Smooth muscle cell (in vitro differentiated cells): ENCODE results near the gene SLC25A23. TPM values are rescaled to one million over a fixed set of nuclear protein-coding genes. Genes with fewer than 3 reads are reported as not detected.
A peak's percentile ranks its signal among the peaks of the same experiment; 100 is the strongest.
"Not testable (repeated sequence)": the region's sequence is repeated elsewhere in the genome, so short reads cannot be mapped to it uniquely, and the experiment has no call there.

Experiments used
- DNase-seq: peaks from one replicate; lab custom pipeline; 2025; ENCODE audit not compliant: unreplicated experiment; lab: John Stamatoyannopoulos, UW
- H2AFZ ChIP-seq: fragments of 200-600 bp; sonication (generic); 2 replicates; pipeline ENCODE4 v1.6.0; 2016; ENCODE audit warnings: antibody characterized with exemption, low read depth, mild to moderate bottlenecking
- H3F3A ChIP-seq: fragments of 200-600 bp; sonication (generic); 2 replicates; pipeline ENCODE4 v1.6.0; 2017; ENCODE audit warnings: antibody characterized with exemption, low read depth
- H3K27ac ChIP-seq: fragments of 200-600 bp; sonication (generic); 2 replicates; pipeline ENCODE4 v1.5.1; 2016; ENCODE audit warnings: low read depth, mild to moderate bottlenecking
- H3K27me3 ChIP-seq: fragments of 200-600 bp; sonication (generic); 2 replicates; pipeline ENCODE4 v1.6.1; 2016; ENCODE audit warnings: low read depth, mild to moderate bottlenecking
- H3K36me3 ChIP-seq: fragments of 200-600 bp; sonication (generic); 2 replicates; pipeline ENCODE4 v1.5.1; 2016; ENCODE audit warnings: low read depth
- H3K4me1 ChIP-seq: fragments of 200-600 bp; sonication (generic); 2 replicates; pipeline ENCODE4 v1.5.1; 2016; ENCODE audit warnings: low read depth
- H3K4me2 ChIP-seq: fragments of 200-600 bp; sonication (generic); 2 replicates; pipeline ENCODE4 v1.6.0; 2016; ENCODE audit warnings: mild to moderate bottlenecking
- H3K4me3 ChIP-seq: fragments of 200-600 bp; sonication (generic); 2 replicates; pipeline ENCODE4 v1.5.1; 2016; ENCODE audit warnings: mild to moderate bottlenecking
- H3K79me2 ChIP-seq: fragments of 200-600 bp; sonication (generic); 2 replicates; pipeline ENCODE4 v1.6.0; 2016; ENCODE audit warnings: low read depth, mild to moderate bottlenecking
- H3K9ac ChIP-seq: fragments of 200-600 bp; sonication (generic); 2 replicates; pipeline ENCODE4 v1.6.0; 2016; ENCODE audit warnings: low read depth
- H3K9me3 ChIP-seq: fragments of 200-600 bp; sonication (generic); replicated peaks from 2 replicates; pipeline ENCODE4 v1.5.1; 2016; ENCODE audit warnings: low read depth
- H4K20me1 ChIP-seq: fragments of 200-600 bp; sonication (generic); 2 replicates; pipeline ENCODE4 v1.6.0; 2016; ENCODE audit warnings: low read depth
- CTCF ChIP-seq: fragments of 200-600 bp; sonication (generic); IDR thresholded peaks from 2 replicates; pipeline ENCODE4 v1.5.1; 2017; ENCODE audit warnings: borderline replicate concordance, mild to moderate bottlenecking, antibody characterized with exemption; ENCODE audit not compliant: insufficient read depth, poor library complexity, severe bottlenecking
- whole genome bisulfite sequencing: methylation state at CpG from one replicate; pipeline ENCODE4 v1.1.7; 2016; ENCODE audit warnings: low lambda C conversion rate; 5-methylcytosine and 5-hydroxymethylcytosine counted together
- polyA plus RNA-seq: library from polyadenylated mRNA; unstranded; fragments of >200 nt; fragmentation: Nextera tagmentation; extraction: Ambion mirVana; gene quantifications from 2 replicates; pipeline ENCODE4 v1.2.1, GENCODE V29; 2016
- total RNA-seq: library from RNA; depleted of rRNA; stranded (reverse); fragments of >200 nt; gene quantifications from 2 replicates; pipeline ENCODE4 v1.2.3, GENCODE V29; 2014

SLC25A23 gene
- total and polyA plus RNA-seq, 2 experiments from 2014 or later, result 57.1 to 58.7 TPM

DNA sequence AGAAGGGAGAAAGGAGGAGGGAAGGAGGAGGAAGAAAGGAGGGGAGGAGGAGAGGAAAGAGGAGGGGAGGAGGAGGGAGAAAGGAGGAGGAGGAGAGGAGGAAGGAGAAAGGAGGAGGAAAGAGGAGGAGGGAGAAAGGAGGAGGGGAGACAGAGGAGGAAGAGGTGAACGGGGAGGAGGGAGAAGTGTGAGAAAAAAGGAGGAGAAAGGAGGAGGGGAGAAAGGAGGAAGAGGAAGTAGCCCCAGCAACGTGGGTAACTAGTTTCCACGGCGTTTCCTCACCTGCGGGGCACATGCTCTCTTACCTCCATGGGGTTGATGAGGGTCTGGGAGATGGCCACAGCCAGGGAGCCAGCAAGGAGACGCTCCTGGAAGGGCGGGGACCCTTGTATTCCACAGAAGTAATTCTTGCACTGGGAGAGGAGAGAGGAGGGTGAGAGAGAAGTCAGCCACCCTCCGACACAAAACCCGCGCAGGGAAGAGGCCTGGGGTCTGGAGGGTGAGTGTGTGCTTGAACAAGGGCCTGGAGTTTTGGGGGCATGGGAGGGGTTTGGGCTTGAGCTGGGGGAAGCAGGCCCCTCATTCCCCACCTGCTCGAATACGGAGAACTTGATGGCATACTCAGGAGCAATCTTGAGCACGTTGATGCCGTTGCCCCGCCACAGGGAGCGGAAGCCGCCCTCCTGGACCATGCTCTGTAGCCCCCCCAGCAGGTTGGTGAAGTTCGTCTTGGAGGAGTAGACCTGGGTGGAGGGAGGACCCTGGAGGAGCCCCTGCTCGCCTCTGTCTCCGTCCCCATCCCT lies 30.0 kb downstream of the SLC25A23 start:
- Histone ChIP-seq H4K20me1 (no peaks in the 10 kb centered on the region), H3K36me3 (no peaks in the 10 kb centered on the region), H3K4me2 (no peak overlapping the region), H3K27ac (no peak overlapping the region), H2AFZ (no peak overlapping the region), H3K27me3 (peaks cover 8% of the 10 kb centered on the region), H3K4me3 (no peak overlapping the region), H3K9me3 (no peaks in the 10 kb centered on the region), H3F3A (no peaks in the 10 kb centered on the region), H3K9ac (no peak overlapping the region), H3K4me1 (no peaks in the 10 kb centered on the region), H3K79me2 (no peaks in the 10 kb centered on the region)
- 66% methylated on average over 19 of the region's 20 CpGs for WGBS
- no peak for DNase-seq
- no peak for TF ChIP-seq CTCF

- H2AFZ ChIP-seq, H3K79me2 ChIP-seq, H3F3A ChIP-seq, H3K4me2 ChIP-seq, H3K4me3 ChIP-seq, H3K36me3 ChIP-seq, H3K9ac ChIP-seq, H3K27ac ChIP-seq, DNase-seq, H3K4me1 ChIP-seq, H3K27me3 ChIP-seq, H3K9me3 ChIP-seq, H4K20me1 ChIP-seq: not testable (repeated sequence)
- 91% methylated on average over 2 of the region's 2 CpGs for WGBS
Observed at GRCh38 chr19:6428692-6429418, 30.7 kb downstream of the SLC25A23 start.

DNA sequence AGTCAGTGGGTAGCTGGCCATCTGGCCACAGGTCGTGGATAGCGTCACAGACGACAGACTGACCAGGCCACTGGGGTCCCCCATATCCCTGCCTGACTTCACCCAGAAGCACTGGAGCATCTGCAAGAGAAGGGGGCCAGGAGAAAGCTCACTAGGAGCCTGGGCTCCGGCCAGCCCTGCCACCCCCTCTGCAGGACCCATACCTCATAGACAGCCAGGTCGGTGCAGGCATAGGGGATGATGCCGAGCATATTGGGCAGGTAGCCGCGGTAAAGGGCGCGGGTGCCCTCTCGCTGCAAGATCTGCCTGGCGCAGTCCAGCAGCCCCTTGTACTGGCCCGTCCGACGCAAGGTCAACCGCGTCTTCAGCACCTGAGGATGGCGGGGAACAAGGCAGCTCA lies 32.5 kb downstream of the SLC25A23 start:
- no peak overlapping the region for H3K27ac ChIP-seq
- H3K4me2 ChIP-seq, result no peak overlapping the region
- TF ChIP-seq CTCF, result no peak
- H3K9ac ChIP-seq, result no peak overlapping the region
- no peaks in the 10 kb centered on the region for H3F3A ChIP-seq
- peaks cover 20% of the 10 kb centered on the region for H3K79me2 ChIP-seq
- no peaks in the 10 kb centered on the region for H3K36me3 ChIP-seq
- no peak for DNase-seq
- H3K4me1 ChIP-seq, result peaks cover 11% of the 10 kb centered on the region
- no peak overlapping the region for H2AFZ ChIP-seq
- H3K4me3 ChIP-seq, result no peak overlapping the region
- H3K27me3 ChIP-seq, result peaks cover 8% of the 10 kb centered on the region
- peaks cover 20% of the 10 kb centered on the region for H4K20me1 ChIP-seq
- no peaks in the 10 kb centered on the region for H3K9me3 ChIP-seq
- WGBS, result 95% methylated on average over 18 of the region's 18 CpGs

GRCh38 chr19:6425732-6426620 lies 33.6 kb downstream of the SLC25A23 start:
- peaks cover 32% of the 10 kb centered on the region for H4K20me1 ChIP-seq
- no peak overlapping the region for H3K4me2 ChIP-seq
- no peak for DNase-seq
- no peak overlapping the region for H2AFZ ChIP-seq
- H3K4me1 ChIP-seq, result peaks cover 11% of the 10 kb centered on the region
- H3K27me3 ChIP-seq, result peaks cover 8% of the 10 kb centered on the region
- H3K4me3 ChIP-seq, result no peak overlapping the region
- no peaks in the 10 kb centered on the region for H3K36me3 ChIP-seq
- no peak overlapping the region for H3K9ac ChIP-seq
- 95% methylated on average over 21 of the region's 21 CpGs for WGBS
- no peak for TF ChIP-seq CTCF
- peaks cover 32% of the 10 kb centered on the region for H3K79me2 ChIP-seq
- no peaks in the 10 kb centered on the region for H3F3A ChIP-seq
- peak overlapping the region; percentile 37 for H3K27ac ChIP-seq
- no peaks in the 10 kb centered on the region for H3K9me3 ChIP-seq
